Muscle layer of colon (tissue), 2 donors: ENCODE data around the gene F2R.
"Not testable (repeated sequence)": the region's sequence is repeated elsewhere in the genome, so short reads cannot be mapped to it uniquely, and the experiment has no call there.

Experiments
- H3K27ac ChIP-seq: one replicate; pipeline ENCODE4 v1.7.0; 2013; ENCODE audit warnings: low read depth, mild to moderate bottlenecking, low read length, moderate library complexity
- H3K27me3 ChIP-seq, 2 donors: one replicate each; pipeline ENCODE4 v1.7.0; 2013; ENCODE audit warnings: low read length in 2 of 2, mild to moderate bottlenecking in 2 of 2; ENCODE audit not compliant: insufficient read depth in 2 of 2, control insufficient read depth in 1 of 2
- H3K36me3 ChIP-seq: one replicate; pipeline ENCODE4 v1.7.0; 2013; ENCODE audit warnings: mild to moderate bottlenecking, low read length; ENCODE audit not compliant: insufficient read depth
- H3K4me1 ChIP-seq: one replicate; pipeline ENCODE4 v1.7.0; 2013; ENCODE audit warnings: mild to moderate bottlenecking, low read length; ENCODE audit not compliant: insufficient read depth
- H3K4me3 ChIP-seq, 2 donors: one replicate each; pipeline ENCODE4 v1.7.0; 2013; ENCODE audit warnings: low read length in 2 of 2, low read depth in 1 of 2, mild to moderate bottlenecking in 1 of 2, moderate library complexity in 1 of 2
- H3K9ac ChIP-seq: one replicate; pipeline ENCODE4 v1.7.0; 2013; ENCODE audit warnings: low read length
- H3K9me3 ChIP-seq: one replicate; pipeline ENCODE4 v1.7.0; 2013; ENCODE audit warnings: mild to moderate bottlenecking, low read length
- donor health status: abdominal sarcoma.
- donor health status: Adenocarcinoma of cecum.

The F2R gene

GRCh38 chr5:76765249-76765648, 49.3 kb downstream of the F2R start:
- Histone ChIP-seq H3K9ac (no peak overlapping the region), H3K27me3 (no peaks in the 10 kb centered on the region), H3K27ac (no peak overlapping the region), H3K36me3 (no peaks in the 10 kb centered on the region), H3K4me3 (no peak overlapping the region), H3K9me3 (no peaks in the 10 kb centered on the region), H3K4me1 (no peaks in the 10 kb centered on the region)

DNA sequence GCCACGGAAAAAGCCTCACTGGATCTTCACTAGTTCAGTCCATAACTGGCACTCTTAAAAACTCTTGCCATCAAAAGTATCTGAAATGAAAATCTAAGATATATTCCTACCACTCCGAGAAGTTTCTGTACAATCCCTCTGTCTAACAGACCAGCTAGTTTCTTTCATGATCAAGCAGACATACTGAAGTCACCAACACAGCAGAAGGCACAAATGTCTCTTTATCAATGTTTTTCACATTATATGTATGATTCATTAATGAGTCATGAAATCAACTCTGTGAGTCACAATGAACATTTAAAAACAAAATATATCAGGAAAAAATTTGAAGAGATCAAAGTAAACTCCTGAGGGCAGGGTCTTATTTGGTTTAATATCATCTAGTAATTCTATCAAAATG, 50.8 kb downstream of the F2R start:
- H3K9me3 ChIP-seq = no peaks in the 10 kb centered on the region
- no peaks in the 10 kb centered on the region for H3K27me3 ChIP-seq
- H3K36me3 ChIP-seq = no peaks in the 10 kb centered on the region
- H3K4me1 ChIP-seq = no peaks in the 10 kb centered on the region
- no peak overlapping the region for H3K9ac ChIP-seq
- H3K4me3 ChIP-seq = no peak overlapping the region
- no peak overlapping the region for H3K27ac ChIP-seq

DNA sequence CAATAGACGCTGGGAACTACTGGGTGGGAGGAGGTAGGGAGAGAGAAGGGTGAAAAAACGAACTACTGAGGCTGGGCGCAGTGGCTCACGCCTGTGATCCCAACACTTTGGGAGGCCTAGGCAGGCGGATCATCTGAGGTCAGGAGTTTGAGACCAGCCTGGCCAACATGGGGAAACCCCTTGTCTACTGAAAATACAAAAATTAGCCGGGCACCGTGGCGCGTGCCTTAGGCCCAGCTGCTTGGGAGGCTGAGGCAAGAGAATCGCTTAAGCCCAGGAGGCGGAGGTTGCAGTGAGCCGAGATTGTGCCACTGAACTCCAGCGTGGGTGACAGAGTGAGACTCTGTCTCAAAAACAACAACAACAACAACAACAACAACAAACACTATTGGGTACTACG, 55.1 kb downstream of the F2R start:
- H3K4me1 ChIP-seq, H3K4me3 ChIP-seq, H3K36me3 ChIP-seq, H3K27ac ChIP-seq, H3K27me3 ChIP-seq, H3K9ac ChIP-seq, H3K9me3 ChIP-seq: not testable (repeated sequence)

GRCh38 chr5:76771705-76772405, 55.9 kb downstream of the F2R start:
- H3K4me1 ChIP-seq = no peaks in the 10 kb centered on the region
- H3K27ac ChIP-seq = no peak overlapping the region
- no peaks in the 10 kb centered on the region for H3K36me3 ChIP-seq
- H3K9me3 ChIP-seq = no peaks in the 10 kb centered on the region
- H3K27me3 ChIP-seq = no peaks in the 10 kb centered on the region
- H3K9ac ChIP-seq = no peak overlapping the region
- no peak overlapping the region for H3K4me3 ChIP-seq

- H3K9ac ChIP-seq = no peak overlapping the region
- H3K4me1 ChIP-seq = no peaks in the 10 kb centered on the region
- no peaks in the 10 kb centered on the region for H3K27me3 ChIP-seq
- H3K4me3 ChIP-seq = no peak overlapping the region
- H3K9me3 ChIP-seq = no peaks in the 10 kb centered on the region
- H3K36me3 ChIP-seq = no peaks in the 10 kb centered on the region
- no peak overlapping the region for H3K27ac ChIP-seq
Observed at GRCh38 chr5:76775921-76776320, 60.0 kb downstream of the F2R start.

DNA sequence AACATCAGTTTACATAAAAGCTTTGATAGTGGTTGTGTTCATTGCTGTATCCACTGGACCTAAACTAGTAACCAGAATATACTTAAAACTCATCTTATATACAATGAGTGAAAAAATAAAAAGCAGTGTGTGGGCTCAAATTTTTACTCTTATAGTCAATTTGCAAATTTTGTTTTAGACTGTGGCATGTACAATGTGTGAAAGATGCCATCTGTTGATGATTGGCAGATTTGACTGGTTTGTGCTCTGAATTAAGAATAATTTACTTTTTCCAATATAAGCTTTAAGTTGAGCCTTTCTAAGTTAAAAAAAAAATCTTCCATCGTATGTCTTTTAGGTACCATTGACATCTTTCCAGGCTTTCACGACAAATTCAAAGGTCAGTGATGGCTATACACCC, 60.5 kb downstream of the F2R start:
- Histone ChIP-seq H3K4me1 (no peaks in the 10 kb centered on the region), H3K9me3 (no peaks in the 10 kb centered on the region), H3K36me3 (no peaks in the 10 kb centered on the region), H3K9ac (no peak overlapping the region), H3K4me3 (no peak overlapping the region), H3K27me3 (no peaks in the 10 kb centered on the region), H3K27ac (no peak overlapping the region)

DNA sequence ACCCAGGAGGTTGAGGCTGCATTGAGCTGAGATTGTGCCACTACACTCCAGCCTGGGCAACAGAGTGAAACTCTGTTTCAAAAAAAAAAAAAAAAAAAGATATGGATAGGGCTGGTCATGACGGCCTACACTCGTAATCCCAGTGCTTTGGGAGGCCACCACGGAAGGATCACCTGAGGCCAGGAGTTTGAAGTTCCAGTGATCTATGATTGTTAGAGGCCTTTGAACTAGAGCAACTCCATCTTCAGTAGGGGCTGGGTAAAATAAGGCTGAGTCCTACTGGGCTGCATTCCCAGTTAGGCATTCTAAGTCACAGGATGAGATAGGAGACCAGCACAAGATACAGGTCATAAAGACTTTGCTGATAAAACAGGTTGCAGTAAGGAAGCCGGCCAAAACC, 64.7 kb downstream of the F2R start:
- not testable (repeated sequence) for H3K27me3 ChIP-seq, H3K9me3 ChIP-seq, H3K4me1 ChIP-seq, H3K4me3 ChIP-seq, H3K9ac ChIP-seq, H3K27ac ChIP-seq, H3K36me3 ChIP-seq

DNA sequence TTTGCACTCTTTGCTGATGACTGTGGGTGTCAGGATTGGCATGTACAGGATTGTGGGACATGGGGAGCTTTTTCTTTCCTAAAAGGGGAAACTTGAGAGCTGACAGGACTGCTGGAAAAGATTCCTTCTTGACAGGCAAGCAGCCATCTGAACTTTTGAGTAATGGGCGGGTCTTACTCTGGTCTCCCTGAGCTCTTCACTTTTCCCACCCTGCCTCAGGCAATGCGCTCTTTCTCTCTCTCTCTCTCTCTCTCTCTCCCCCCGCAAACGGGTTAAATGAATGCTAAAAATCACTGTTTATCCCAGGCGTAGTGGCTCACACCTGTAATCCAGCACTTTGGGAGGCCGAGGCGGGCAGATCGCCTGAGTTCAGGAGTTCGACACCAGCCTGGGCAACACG, 65.8 kb downstream of the F2R start:
- H3K36me3 ChIP-seq = no peaks in the 10 kb centered on the region
- H3K4me1 ChIP-seq = no peaks in the 10 kb centered on the region
- no peak overlapping the region for H3K9ac ChIP-seq
- H3K4me3 ChIP-seq = no peak overlapping the region
- no peaks in the 10 kb centered on the region for H3K27me3 ChIP-seq
- H3K9me3 ChIP-seq = no peaks in the 10 kb centered on the region
- no peak overlapping the region for H3K27ac ChIP-seq

DNA sequence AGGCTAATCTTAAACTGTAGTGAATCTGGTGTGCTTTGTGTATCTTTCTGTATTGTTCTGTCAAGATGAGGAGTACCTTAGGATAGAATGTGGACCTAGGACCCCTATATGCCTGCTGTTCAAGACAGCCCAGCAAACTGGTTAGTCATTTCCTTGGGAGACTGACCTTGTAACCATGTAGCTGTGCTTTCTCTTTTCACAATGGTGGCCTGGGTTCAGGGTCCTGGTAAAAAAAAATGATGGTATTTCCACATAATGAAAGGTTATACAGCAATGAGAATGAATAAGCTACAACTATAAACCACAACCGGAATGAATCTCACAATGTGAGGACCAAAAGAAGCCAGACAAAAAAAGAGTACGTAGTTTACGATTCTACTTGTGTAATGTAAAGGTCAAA, 66.5 kb downstream of the F2R start:
- H3K27ac ChIP-seq = no peak overlapping the region
- H3K4me1 ChIP-seq = no peaks in the 10 kb centered on the region
- H3K27me3 ChIP-seq = no peaks in the 10 kb centered on the region
- H3K9ac ChIP-seq = no peak overlapping the region
- no peaks in the 10 kb centered on the region for H3K9me3 ChIP-seq
- H3K4me3 ChIP-seq = no peak overlapping the region
- no peaks in the 10 kb centered on the region for H3K36me3 ChIP-seq
